Astrocyte (in vitro differentiated cells and primary cell): ENCODE data around the gene DENND11. TPM values are rescaled to one million over a fixed set of nuclear protein-coding genes. Genes with fewer than 3 reads are reported as not detected.

Source experiments
- DNase-seq: peaks from one replicate; pipeline ENCODE4 v3.0.0-alpha.2; 2010; ENCODE audit warnings: low read depth
- FAIRE-seq: peaks from 2 replicates; lab custom pipeline; 2011; peaks lifted over from hg19 to GRCh38; lab: Jason Lieb, UNC
- H2AFZ ChIP-seq: 2 replicates; pipeline ENCODE4 v1.6.0; 2012; ENCODE audit warnings: low read depth, low read length, inconsistent platforms
- H3K27ac ChIP-seq: 2 replicates; pipeline ENCODE4 v1.5.1; 2011; ENCODE audit warnings: low read depth, low read length, inconsistent platforms
- H3K27me3 ChIP-seq: 2 replicates; pipeline ENCODE4 v1.6.0; 2011; ENCODE audit warnings: low read length, inconsistent platforms; ENCODE audit not compliant: insufficient read depth
- H3K36me3 ChIP-seq: 2 replicates; pipeline ENCODE4 v1.5.1; 2011; ENCODE audit warnings: low read length, inconsistent platforms; ENCODE audit not compliant: insufficient read depth
- H3K4me1 ChIP-seq: 2 replicates; pipeline ENCODE4 v1.5.1; 2011; ENCODE audit warnings: low read length, inconsistent platforms; ENCODE audit not compliant: insufficient read depth
- H3K4me2 ChIP-seq: 2 replicates; pipeline ENCODE4 v1.6.0; 2012; ENCODE audit warnings: low read length, inconsistent platforms
- H3K4me3 ChIP-seq: 2 replicates; pipeline ENCODE4 v1.5.1; 2011; ENCODE audit warnings: low read depth, mild to moderate bottlenecking, low read length, inconsistent platforms; ENCODE audit not compliant: insufficient read depth
- H3K79me2 ChIP-seq: 2 replicates; pipeline ENCODE4 v1.6.0; 2012; ENCODE audit warnings: mild to moderate bottlenecking, low read length, inconsistent platforms; ENCODE audit not compliant: insufficient read depth
- H3K9ac ChIP-seq: 2 replicates; pipeline ENCODE4 v1.6.0; 2012; ENCODE audit warnings: mild to moderate bottlenecking, low read length, inconsistent platforms
- H3K9me3 ChIP-seq: 2 replicates; pipeline ENCODE4 v1.5.1; 2012; ENCODE audit warnings: low read depth, mild to moderate bottlenecking, low read length, inconsistent platforms; ENCODE audit not compliant: insufficient read depth
- H4K20me1 ChIP-seq: 2 replicates; pipeline ENCODE4 v1.6.0; 2012; ENCODE audit warnings: low read length, inconsistent platforms; ENCODE audit not compliant: insufficient read depth
- H3K27ac Mint-ChIP-seq: one replicate; pipeline ENCODE4 v1.8.0; 2021; ENCODE audit warnings: mild to moderate bottlenecking, mixed read lengths; ENCODE audit not compliant: unreplicated experiment
- H3K27me3 Mint-ChIP-seq: one replicate; pipeline ENCODE4 v1.8.0; 2021; ENCODE audit warnings: low read depth, mixed read lengths; ENCODE audit not compliant: unreplicated experiment
- H3K36me3 Mint-ChIP-seq: one replicate; pipeline ENCODE4 v1.8.0; 2021; ENCODE audit warnings: low read depth, mixed read lengths; ENCODE audit not compliant: unreplicated experiment
- H3K4me1 Mint-ChIP-seq: one replicate; pipeline ENCODE4 v1.8.0; 2021; ENCODE audit warnings: low read depth, mixed read lengths; ENCODE audit not compliant: unreplicated experiment
- H3K4me3 Mint-ChIP-seq: one replicate; pipeline ENCODE4 v1.8.0; 2021; ENCODE audit warnings: mild to moderate bottlenecking, moderate library complexity, mixed read lengths; ENCODE audit not compliant: unreplicated experiment
- H3K9me3 Mint-ChIP-seq: one replicate; pipeline ENCODE4 v1.8.0; 2021; ENCODE audit warnings: mild to moderate bottlenecking, mixed read lengths; ENCODE audit not compliant: unreplicated experiment
- EZH2 ChIP-seq: IDR thresholded peaks from 2 replicates; pipeline ENCODE4 v1.6.1; 2012; ENCODE audit warnings: mild to moderate bottlenecking, low read length, inconsistent platforms; ENCODE audit not compliant: insufficient read depth
- total RNA-seq: library from RNA; stranded (reverse); gene quantifications from 2 replicates; pipeline ENCODE4 v1.2.1, GENCODE V29; 2021
- TF ChIP-seq, protein P1 (sequence below): IDR thresholded peaks from 2 replicates; pipeline ENCODE4 v1.5.1; 2011; ENCODE audit warnings: low read depth, mild to moderate bottlenecking, inconsistent platforms, low read length, moderate library complexity; ENCODE audit not compliant: insufficient read depth

The DENND11 gene
- total RNA-seq, 1 donor from 2014 or later: 10.5 TPM

GRCh38 chr7:141696348-141696747 is 5.6 kb downstream of the DENND11 start:
- H3K36me3 Mint-ChIP-seq: peaks cover 2% of the 10 kb centered on the region
- Histone ChIP-seq H3K27ac (no peak overlapping the region), H3K4me1 (peaks cover 19% of the 10 kb centered on the region), H3K79me2 (peaks cover 35% of the 10 kb centered on the region), H4K20me1 (peaks cover 48% of the 10 kb centered on the region), H3K9ac (no peak overlapping the region), H3K9me3 (no peaks in the 10 kb centered on the region), H3K4me2 (no peak overlapping the region), H3K27me3 (no peaks in the 10 kb centered on the region), H3K36me3 (no peaks in the 10 kb centered on the region), H3K4me3 (no peak overlapping the region), H2AFZ (no peak overlapping the region)
- peaks cover 41% of the 10 kb centered on the region for H3K4me1 Mint-ChIP-seq
- TF ChIP-seq, protein P1, sequence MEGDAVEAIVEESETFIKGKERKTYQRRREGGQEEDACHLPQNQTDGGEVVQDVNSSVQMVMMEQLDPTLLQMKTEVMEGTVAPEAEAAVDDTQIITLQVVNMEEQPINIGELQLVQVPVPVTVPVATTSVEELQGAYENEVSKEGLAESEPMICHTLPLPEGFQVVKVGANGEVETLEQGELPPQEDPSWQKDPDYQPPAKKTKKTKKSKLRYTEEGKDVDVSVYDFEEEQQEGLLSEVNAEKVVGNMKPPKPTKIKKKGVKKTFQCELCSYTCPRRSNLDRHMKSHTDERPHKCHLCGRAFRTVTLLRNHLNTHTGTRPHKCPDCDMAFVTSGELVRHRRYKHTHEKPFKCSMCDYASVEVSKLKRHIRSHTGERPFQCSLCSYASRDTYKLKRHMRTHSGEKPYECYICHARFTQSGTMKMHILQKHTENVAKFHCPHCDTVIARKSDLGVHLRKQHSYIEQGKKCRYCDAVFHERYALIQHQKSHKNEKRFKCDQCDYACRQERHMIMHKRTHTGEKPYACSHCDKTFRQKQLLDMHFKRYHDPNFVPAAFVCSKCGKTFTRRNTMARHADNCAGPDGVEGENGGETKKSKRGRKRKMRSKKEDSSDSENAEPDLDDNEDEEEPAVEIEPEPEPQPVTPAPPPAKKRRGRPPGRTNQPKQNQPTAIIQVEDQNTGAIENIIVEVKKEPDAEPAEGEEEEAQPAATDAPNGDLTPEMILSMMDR: no peak
- no peak for TF ChIP-seq EZH2
- H3K27me3 Mint-ChIP-seq: no peaks in the 10 kb centered on the region
- H3K9me3 Mint-ChIP-seq: no peaks in the 10 kb centered on the region
- DNase-seq: no peak
- no peak overlapping the region for H3K27ac Mint-ChIP-seq
- FAIRE-seq: no peak
- peak overlapping the region; percentile 65 for H3K4me3 Mint-ChIP-seq

DNA sequence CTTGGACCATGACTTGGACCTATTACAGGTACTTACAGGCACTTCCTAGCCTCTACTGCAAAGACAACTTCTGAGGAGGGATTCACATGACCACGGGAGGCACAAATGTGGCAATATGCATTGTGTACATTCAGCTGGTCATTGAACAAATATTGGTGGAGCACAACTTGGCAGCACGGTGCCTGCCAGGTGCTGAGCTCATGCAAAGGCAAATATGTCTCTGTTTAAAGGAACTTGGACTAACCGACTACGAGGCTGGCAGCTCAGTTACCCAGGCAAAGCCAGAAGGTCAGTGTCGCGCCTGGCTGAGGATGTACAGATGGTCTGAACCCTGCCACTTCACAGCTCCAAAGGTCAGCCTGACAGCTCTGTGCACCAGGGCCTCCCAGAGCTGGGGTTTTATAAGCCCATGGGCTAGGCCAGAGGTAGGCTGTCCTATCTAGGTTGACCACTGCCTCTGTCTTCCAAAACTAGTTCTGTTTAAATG is 6.1 kb downstream of the DENND11 start:
- Mint-ChIP-seq H3K9me3 (no peaks in the 10 kb centered on the region), H3K27ac (no peak overlapping the region), H3K27me3 (no peaks in the 10 kb centered on the region), H3K4me3 (no peak overlapping the region), H3K36me3 (peaks cover 2% of the 10 kb centered on the region), H3K4me1 (peaks cover 39% of the 10 kb centered on the region)
- Histone ChIP-seq H3K4me1 (peaks cover 16% of the 10 kb centered on the region), H3K36me3 (no peaks in the 10 kb centered on the region), H3K4me2 (no peak overlapping the region), H3K79me2 (peaks cover 35% of the 10 kb centered on the region), H3K9me3 (no peaks in the 10 kb centered on the region), H3K9ac (no peak overlapping the region), H3K27ac (no peak overlapping the region), H4K20me1 (peaks cover 48% of the 10 kb centered on the region), H3K4me3 (no peak overlapping the region), H3K27me3 (no peaks in the 10 kb centered on the region), H2AFZ (no peak overlapping the region)
- TF ChIP-seq, protein P1: no peak
- TF ChIP-seq EZH2: no peak
- DNase-seq: no peak
- no peak for FAIRE-seq

- Histone ChIP-seq H3K9me3 (no peaks in the 10 kb centered on the region), H3K27ac (no peak overlapping the region), H3K4me1 (peaks cover 13% of the 10 kb centered on the region), H3K27me3 (no peaks in the 10 kb centered on the region), H3K4me3 (no peak overlapping the region), H3K36me3 (no peaks in the 10 kb centered on the region), H2AFZ (no peak overlapping the region), H3K79me2 (peaks cover 28% of the 10 kb centered on the region), H3K9ac (no peak overlapping the region), H3K4me2 (no peak overlapping the region), H4K20me1 (peaks cover 54% of the 10 kb centered on the region)
- no peaks in the 10 kb centered on the region for H3K9me3 Mint-ChIP-seq
- no peak for TF ChIP-seq EZH2
- TF ChIP-seq, protein P1: no peak
- H3K27ac Mint-ChIP-seq: no peak overlapping the region
- DNase-seq (no peak), FAIRE-seq (no peak)
- H3K4me1 Mint-ChIP-seq: peaks cover 18% of the 10 kb centered on the region
- H3K27me3 Mint-ChIP-seq: no peaks in the 10 kb centered on the region
- H3K4me3 Mint-ChIP-seq: no peak overlapping the region
- peaks cover 2% of the 10 kb centered on the region for H3K36me3 Mint-ChIP-seq
Observed at GRCh38 chr7:141693082-141693481, 8.9 kb downstream of the DENND11 start.
